ENCODE data around the gene ACTC1. TPM values are rescaled to one million over a fixed set of nuclear protein-coding genes. Genes with fewer than 3 reads are reported as not detected.
"Not testable (repeated sequence)": the region's sequence is repeated elsewhere in the genome, so short reads cannot be mapped to it uniquely, and the experiment has no call there.

Gene ACTC1
- total RNA-seq, 2 donors from 2014 or later, result 1.6 to 2.1 TPM

DNA sequence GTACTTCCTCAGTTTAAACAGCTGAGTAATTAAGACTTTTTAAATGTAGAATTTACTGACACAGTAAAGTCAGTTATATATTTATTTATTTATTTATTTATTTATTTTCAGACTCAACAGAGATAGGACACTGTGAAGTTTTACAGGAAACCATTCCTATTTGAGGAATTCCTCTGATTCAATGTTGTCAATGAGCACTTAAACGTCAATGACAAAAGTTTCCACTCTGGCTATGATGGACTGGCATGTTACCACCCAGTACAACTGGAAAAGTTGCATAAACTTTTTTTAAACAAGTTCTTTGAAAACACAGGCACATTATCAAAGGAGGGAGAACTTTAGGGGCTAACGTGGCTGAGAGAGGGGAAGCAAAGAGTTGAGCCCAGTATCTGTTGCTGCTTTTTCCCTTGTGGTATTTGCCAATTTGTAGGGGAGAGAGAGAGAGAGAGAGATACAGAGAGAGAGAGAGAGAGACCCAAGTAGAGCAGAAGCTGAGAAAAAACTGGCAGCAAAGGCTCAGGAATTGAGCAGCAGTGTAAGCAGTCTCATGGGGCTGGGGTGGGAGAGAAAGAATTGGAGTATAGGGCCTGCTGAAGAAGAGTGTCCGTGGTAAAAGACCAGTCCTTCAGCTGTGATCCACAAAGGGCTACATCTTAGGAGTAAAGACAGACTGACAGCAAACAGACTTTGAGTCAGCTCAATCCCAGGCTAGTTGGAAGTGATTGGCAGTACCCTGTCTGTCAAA, 18.3 kb upstream of the ACTC1 start:
- peak; percentile 12 for ATAC-seq
- Histone ChIP-seq H3K36me3 (replicated peaks in 1 of 2; ENCODE audit: insufficient read depth in 1 of 2, low read depth in 2 of 2) (no peaks in the 10 kb centered on the region), H3K4me1 (no peaks in the 10 kb centered on the region), H3K9me3 (no peaks in the 10 kb centered on the region), H3K4me3 (no peak overlapping the region), H3K27me3 (no peaks in the 10 kb centered on the region), H3K27ac (no peak overlapping the region)
- no peak for TF ChIP-seq POLR2A (IDR thresholded peaks at IDR 0.05)
- TF ChIP-seq, protein P1, sequence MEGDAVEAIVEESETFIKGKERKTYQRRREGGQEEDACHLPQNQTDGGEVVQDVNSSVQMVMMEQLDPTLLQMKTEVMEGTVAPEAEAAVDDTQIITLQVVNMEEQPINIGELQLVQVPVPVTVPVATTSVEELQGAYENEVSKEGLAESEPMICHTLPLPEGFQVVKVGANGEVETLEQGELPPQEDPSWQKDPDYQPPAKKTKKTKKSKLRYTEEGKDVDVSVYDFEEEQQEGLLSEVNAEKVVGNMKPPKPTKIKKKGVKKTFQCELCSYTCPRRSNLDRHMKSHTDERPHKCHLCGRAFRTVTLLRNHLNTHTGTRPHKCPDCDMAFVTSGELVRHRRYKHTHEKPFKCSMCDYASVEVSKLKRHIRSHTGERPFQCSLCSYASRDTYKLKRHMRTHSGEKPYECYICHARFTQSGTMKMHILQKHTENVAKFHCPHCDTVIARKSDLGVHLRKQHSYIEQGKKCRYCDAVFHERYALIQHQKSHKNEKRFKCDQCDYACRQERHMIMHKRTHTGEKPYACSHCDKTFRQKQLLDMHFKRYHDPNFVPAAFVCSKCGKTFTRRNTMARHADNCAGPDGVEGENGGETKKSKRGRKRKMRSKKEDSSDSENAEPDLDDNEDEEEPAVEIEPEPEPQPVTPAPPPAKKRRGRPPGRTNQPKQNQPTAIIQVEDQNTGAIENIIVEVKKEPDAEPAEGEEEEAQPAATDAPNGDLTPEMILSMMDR (IDR thresholded peaks at IDR 0.05), result no peak
- intact Hi-C loops (cut with DNase I), result no loop called here
- DNase-seq, result no peak
- WGBS, 2 donors, result 42 to 44% methylated on average over 3 of the region's 3 CpGs

DNA sequence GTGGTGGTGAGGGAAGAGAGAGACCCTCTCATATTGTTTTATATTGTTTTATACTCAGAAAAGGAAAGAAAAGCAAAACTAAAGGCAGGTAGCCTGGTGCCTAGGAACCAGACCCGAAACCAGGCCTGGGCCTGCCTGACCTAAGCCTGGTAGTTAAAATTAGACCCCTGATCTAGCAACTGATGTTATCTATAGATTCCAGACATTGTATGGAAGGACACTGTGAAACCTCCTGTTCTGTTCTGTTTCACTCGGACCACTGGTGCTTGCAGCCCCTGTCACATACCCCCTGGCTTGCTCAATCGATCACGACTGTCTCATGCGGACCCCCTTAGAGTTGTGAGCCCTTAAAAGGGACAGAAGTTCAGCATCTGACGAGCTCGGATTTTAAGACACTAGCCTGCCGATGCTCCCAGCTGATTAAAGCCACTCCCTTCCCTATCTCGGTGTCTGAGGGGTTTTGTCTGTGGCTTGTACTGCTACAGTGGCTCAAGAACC, 17.6 kb upstream of the ACTC1 start:
- WGBS, 2 donors, result 52 to 66% methylated on average over 9 of the region's 9 CpGs
- intact Hi-C loops (cut with DNase I); H3K36me3 ChIP-seq (replicated peaks in 1 of 2; ENCODE audit: insufficient read depth in 1 of 2, low read depth in 2 of 2): not testable (repeated sequence)

DNA sequence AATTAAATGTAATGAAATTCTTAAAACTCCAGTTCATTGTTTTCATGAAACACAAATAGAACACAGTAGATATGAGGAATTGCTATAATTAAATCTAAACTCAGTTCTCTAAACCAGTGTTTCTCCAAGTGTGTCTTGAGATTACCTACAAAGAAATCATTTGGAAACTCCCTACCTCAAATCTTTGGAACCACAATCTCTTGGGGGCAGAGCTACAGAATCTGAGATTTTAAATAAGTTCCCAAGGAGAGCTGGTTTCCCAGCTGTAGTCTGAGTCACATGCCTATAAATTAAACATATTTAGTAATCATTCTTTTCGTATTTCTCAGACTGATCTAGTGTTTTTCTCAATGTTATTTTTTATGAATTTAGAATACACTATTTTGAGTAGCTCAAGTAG, 17.0 kb upstream of the ACTC1 start:
- no peak overlapping the region for H3K4me3 ChIP-seq
- H3K9me3 ChIP-seq, result no peaks in the 10 kb centered on the region
- DNase-seq (no peak), ATAC-seq (no peak)
- no peaks in the 10 kb centered on the region for H3K4me1 ChIP-seq
- intact Hi-C loops (cut with DNase I), result no loop called here
- no peaks in the 10 kb centered on the region for H3K36me3 ChIP-seq (replicated peaks in 1 of 2; ENCODE audit: insufficient read depth in 1 of 2, low read depth in 2 of 2)
- H3K27me3 ChIP-seq, result no peaks in the 10 kb centered on the region
- TF ChIP-seq, protein P1 (IDR thresholded peaks at IDR 0.05), result no peak
- TF ChIP-seq POLR2A (IDR thresholded peaks at IDR 0.05), result no peak
- 69 to 83% methylated on average over 1 of the region's 1 CpG for WGBS, 2 donors
- H3K27ac ChIP-seq, result no peak overlapping the region

More for the DNA sequence above, 17.6 kb upstream of the ACTC1 start:
- not testable (repeated sequence) for H3K4me3 ChIP-seq, H3K4me1 ChIP-seq, H3K27me3 ChIP-seq, DNase-seq, ATAC-seq, H3K27ac ChIP-seq, H3K9me3 ChIP-seq

DNA sequence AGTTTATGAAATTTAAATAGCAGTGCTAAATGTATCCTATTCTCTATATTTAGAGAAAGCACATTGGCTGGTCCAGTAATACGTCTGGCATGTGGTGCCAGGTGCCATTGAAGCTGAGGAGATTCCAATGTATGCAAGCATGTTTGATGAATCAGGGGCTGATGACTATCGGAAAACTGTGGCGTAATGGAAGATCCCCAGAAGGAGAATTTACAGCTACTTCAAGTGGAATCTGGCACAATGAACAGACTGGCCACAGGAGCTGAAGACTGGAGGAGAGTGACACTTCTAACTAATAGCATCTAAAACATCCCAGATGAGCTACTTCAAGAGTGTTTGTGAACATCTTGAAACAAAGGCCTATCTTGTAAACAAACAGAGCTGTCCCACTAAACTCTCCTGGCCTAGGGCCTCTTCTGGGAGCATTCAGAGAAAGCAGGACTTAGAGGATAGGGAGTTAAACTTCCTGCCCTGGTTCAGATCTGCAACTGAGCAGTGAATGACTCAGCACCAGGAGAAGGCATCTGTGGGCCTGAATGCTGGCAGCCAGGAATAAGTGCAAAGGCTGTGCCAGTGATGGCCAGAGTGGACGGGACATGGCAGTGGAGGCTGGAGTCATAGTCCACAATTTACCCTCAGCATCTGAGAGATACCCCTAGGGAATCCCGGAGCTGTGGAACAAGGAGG, 15.2 kb upstream of the ACTC1 start:
- no peak for ATAC-seq
- no peak overlapping the region for H3K27ac ChIP-seq
- no peaks in the 10 kb centered on the region for H3K27me3 ChIP-seq
- TF ChIP-seq, protein P1 (IDR thresholded peaks at IDR 0.05), result no peak
- TF ChIP-seq POLR2A (IDR thresholded peaks at IDR 0.05), result no peak
- intact Hi-C loops (cut with DNase I), result no loop called here
- no peak overlapping the region for H3K4me3 ChIP-seq
- no peaks in the 10 kb centered on the region for H3K36me3 ChIP-seq (replicated peaks in 1 of 2; ENCODE audit: insufficient read depth in 1 of 2, low read depth in 2 of 2)
- no peak for DNase-seq
- WGBS, 2 donors, result 70 to 77% methylated on average over 5 of the region's 5 CpGs
- no peaks in the 10 kb centered on the region for H3K4me1 ChIP-seq
- no peaks in the 10 kb centered on the region for H3K9me3 ChIP-seq

DNA sequence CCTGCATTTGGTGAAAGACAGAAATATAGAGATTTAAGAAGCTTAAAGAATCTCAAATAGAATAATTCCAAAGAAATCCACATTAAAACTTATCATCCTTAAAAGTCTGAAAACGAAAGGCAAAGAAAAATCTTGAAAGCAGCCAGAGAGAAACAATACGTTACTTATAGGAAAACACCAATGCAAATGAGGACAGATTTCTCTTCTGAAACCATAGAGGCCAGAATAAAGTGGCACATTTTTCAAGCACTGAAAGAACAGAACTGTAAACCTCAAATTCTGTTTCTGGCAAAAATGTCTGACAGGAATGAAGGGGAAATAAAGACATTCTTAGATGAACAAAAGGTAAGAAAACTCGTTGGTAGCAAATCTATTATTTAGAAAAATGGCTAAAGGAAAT, 13.8 kb upstream of the ACTC1 start:
- Histone ChIP-seq H3K4me1 (no peaks in the 10 kb centered on the region), H3K4me3 (no peak overlapping the region), H3K9me3 (no peaks in the 10 kb centered on the region), H3K27ac (no peak overlapping the region), H3K36me3 (replicated peaks in 1 of 2; ENCODE audit: insufficient read depth in 1 of 2, low read depth in 2 of 2) (no peaks in the 10 kb centered on the region), H3K27me3 (no peaks in the 10 kb centered on the region)
- TF ChIP-seq, protein P1 (IDR thresholded peaks at IDR 0.05), result no peak
- TF ChIP-seq POLR2A (IDR thresholded peaks at IDR 0.05), result no peak
- DNase-seq (no peak), ATAC-seq (no peak)
- 50 to 63% methylated on average over 3 of the region's 3 CpGs for WGBS, 2 donors
- intact Hi-C loops (cut with DNase I), result no loop called here

Measured in body of pancreas (tissue), 4 donors.